ENCODE measurements around the gene USP36.

USP36 gene

GRCh38 chr17:78805301-78805700 lies 35.3 kb downstream of the USP36 start:
- H3K4me3 ChIP-seq (ENCODE audit: insufficient read length, low read depth) = no peak overlapping the region
- no peaks in the 10 kb centered on the region for H3K9me3 ChIP-seq (ENCODE audit: insufficient read depth, low read length)
- peaks cover 2% of the 10 kb centered on the region for H3K4me1 ChIP-seq (ENCODE audit: insufficient read depth, insufficient read length)
- TF ChIP-seq SUZ12 (IDR thresholded peaks at IDR 0.05; ENCODE audit: extremely low read depth, insufficient read depth, insufficient read length) (no peak), YY1 (IDR thresholded peaks at IDR 0.05; ENCODE audit: insufficient read depth, insufficient read length) (no peak)
- no peak overlapping the region for H3K9ac ChIP-seq (ENCODE audit: insufficient read length, low read depth)
- DNase-seq (ENCODE audit: low read depth, low spot score) = no peak
- H3K27me3 ChIP-seq (ENCODE audit: insufficient read depth, insufficient read length) = no peaks in the 10 kb centered on the region
- H3K36me3 ChIP-seq (ENCODE audit: insufficient read depth, insufficient read length, low read length) = peaks cover 90% of the 10 kb centered on the region

- Histone ChIP-seq H3K9me3 (ENCODE audit: insufficient read depth, low read length) (no peaks in the 10 kb centered on the region), H3K36me3 (ENCODE audit: insufficient read depth, insufficient read length, low read length) (peaks cover 90% of the 10 kb centered on the region), H3K27me3 (ENCODE audit: insufficient read depth, insufficient read length) (no peaks in the 10 kb centered on the region), H3K4me1 (ENCODE audit: insufficient read depth, insufficient read length) (peaks cover 2% of the 10 kb centered on the region), H3K4me3 (ENCODE audit: insufficient read length, low read depth) (no peak overlapping the region), H3K9ac (ENCODE audit: insufficient read length, low read depth) (no peak overlapping the region)
- no peak for DNase-seq (ENCODE audit: low read depth, low spot score)
- no peak for TF ChIP-seq SUZ12 (IDR thresholded peaks at IDR 0.05; ENCODE audit: extremely low read depth, insufficient read depth, insufficient read length)
- no peak for TF ChIP-seq ZNF274 (IDR thresholded peaks at IDR 0.05; ENCODE audit: low read depth, low read length)
These were observed 35.8 kb downstream of the USP36 start for GRCh38 chr17:78804777-78805176.

- Histone ChIP-seq H3K4me3 (ENCODE audit: insufficient read length, low read depth) (no peak overlapping the region), H3K9ac (ENCODE audit: insufficient read length, low read depth) (no peak overlapping the region), H3K4me1 (ENCODE audit: insufficient read depth, insufficient read length) (peaks cover 2% of the 10 kb centered on the region), H3K9me3 (ENCODE audit: insufficient read depth, low read length) (no peaks in the 10 kb centered on the region), H3K27me3 (ENCODE audit: insufficient read depth, insufficient read length) (no peaks in the 10 kb centered on the region), H3K36me3 (ENCODE audit: insufficient read depth, insufficient read length, low read length) (peaks cover 90% of the 10 kb centered on the region)
- DNase-seq (ENCODE audit: low read depth, low spot score) = no peak
- TF ChIP-seq SUZ12 (IDR thresholded peaks at IDR 0.05; ENCODE audit: extremely low read depth, insufficient read depth, insufficient read length) = no peak
- TF ChIP-seq YY1 (IDR thresholded peaks at IDR 0.05; ENCODE audit: insufficient read depth, insufficient read length) = no peak
- TF ChIP-seq ZNF274 (IDR thresholded peaks at IDR 0.05; ENCODE audit: low read depth, low read length) = no peak
These were observed 37.3 kb downstream of the USP36 start for GRCh38 chr17:78803186-78803845.

- Histone ChIP-seq H3K36me3 (ENCODE audit: insufficient read depth, insufficient read length, low read length) (peaks cover 90% of the 10 kb centered on the region), H3K9me3 (ENCODE audit: insufficient read depth, low read length) (no peaks in the 10 kb centered on the region), H3K9ac (ENCODE audit: insufficient read length, low read depth) (no peak overlapping the region), H3K27me3 (ENCODE audit: insufficient read depth, insufficient read length) (no peaks in the 10 kb centered on the region), H3K4me3 (ENCODE audit: insufficient read length, low read depth) (no peak overlapping the region), H3K4me1 (ENCODE audit: insufficient read depth, insufficient read length) (peaks cover 2% of the 10 kb centered on the region)
- DNase-seq (ENCODE audit: low read depth, low spot score) = no peak
- TF ChIP-seq SUZ12 (IDR thresholded peaks at IDR 0.05; ENCODE audit: extremely low read depth, insufficient read depth, insufficient read length) = no peak
- TF ChIP-seq ZNF274 (IDR thresholded peaks at IDR 0.05; ENCODE audit: low read depth, low read length) = no peak
- TF ChIP-seq YY1 (IDR thresholded peaks at IDR 0.05; ENCODE audit: insufficient read depth, insufficient read length) = no peak
These were observed 38.2 kb downstream of the USP36 start for GRCh38 chr17:78802459-78802858.

GRCh38 chr17:78802008-78802407 lies 38.6 kb downstream of the USP36 start:
- TF ChIP-seq YY1 (IDR thresholded peaks at IDR 0.05; ENCODE audit: insufficient read depth, insufficient read length) (no peak), ZNF274 (IDR thresholded peaks at IDR 0.05; ENCODE audit: low read depth, low read length) (no peak), SUZ12 (IDR thresholded peaks at IDR 0.05; ENCODE audit: extremely low read depth, insufficient read depth, insufficient read length) (no peak)
- peaks cover 90% of the 10 kb centered on the region for H3K36me3 ChIP-seq (ENCODE audit: insufficient read depth, insufficient read length, low read length)

GRCh38 chr17:78800132-78800931 lies 40.3 kb downstream of the USP36 start:
- H3K9me3 ChIP-seq (ENCODE audit: insufficient read depth, low read length) = no peaks in the 10 kb centered on the region
- H3K9ac ChIP-seq (ENCODE audit: insufficient read length, low read depth) = no peak overlapping the region
- DNase-seq (ENCODE audit: low read depth, low spot score) = no peak
- H3K27me3 ChIP-seq (ENCODE audit: insufficient read depth, insufficient read length) = no peaks in the 10 kb centered on the region
- H3K4me3 ChIP-seq (ENCODE audit: insufficient read length, low read depth) = no peak overlapping the region
- TF ChIP-seq ZNF274 (IDR thresholded peaks at IDR 0.05; ENCODE audit: low read depth, low read length) = no peak
- H3K36me3 ChIP-seq (ENCODE audit: insufficient read depth, insufficient read length, low read length) = peaks cover 91% of the 10 kb centered on the region
- H3K4me1 ChIP-seq (ENCODE audit: insufficient read depth, insufficient read length) = no peaks in the 10 kb centered on the region

More at GRCh38 chr17:78802008-78802407, 38.6 kb downstream of the USP36 start:
- DNase-seq (ENCODE audit: low read depth, low spot score) = no peak
- H3K9me3 ChIP-seq (ENCODE audit: insufficient read depth, low read length) = no peaks in the 10 kb centered on the region
- H3K4me1 ChIP-seq (ENCODE audit: insufficient read depth, insufficient read length) = peaks cover under 1% of the 10 kb centered on the region
- no peaks in the 10 kb centered on the region for H3K27me3 ChIP-seq (ENCODE audit: insufficient read depth, insufficient read length)
- no peak overlapping the region for H3K4me3 ChIP-seq (ENCODE audit: insufficient read length, low read depth)
- no peak overlapping the region for H3K9ac ChIP-seq (ENCODE audit: insufficient read length, low read depth)

GRCh38 chr17:78798695-78799559 lies 41.7 kb downstream of the USP36 start:
- no peak for DNase-seq (ENCODE audit: low read depth, low spot score)
- H3K4me3 ChIP-seq (ENCODE audit: insufficient read length, low read depth) = no peak overlapping the region
- H3K9ac ChIP-seq (ENCODE audit: insufficient read length, low read depth) = no peak overlapping the region
- no peak for TF ChIP-seq YY1 (IDR thresholded peaks at IDR 0.05; ENCODE audit: insufficient read depth, insufficient read length)
- TF ChIP-seq ZNF274 (IDR thresholded peaks at IDR 0.05; ENCODE audit: low read depth, low read length) = no peak
- no peak for TF ChIP-seq SUZ12 (IDR thresholded peaks at IDR 0.05; ENCODE audit: extremely low read depth, insufficient read depth, insufficient read length)
- H3K36me3 ChIP-seq (ENCODE audit: insufficient read depth, insufficient read length, low read length) = peaks cover 93% of the 10 kb centered on the region
- no peaks in the 10 kb centered on the region for H3K27me3 ChIP-seq (ENCODE audit: insufficient read depth, insufficient read length)
- no peaks in the 10 kb centered on the region for H3K9me3 ChIP-seq (ENCODE audit: insufficient read depth, low read length)
- H3K4me1 ChIP-seq (ENCODE audit: insufficient read depth, insufficient read length) = no peaks in the 10 kb centered on the region
